ENCODE data around the gene TMEM156. TPM values are rescaled to one million over a fixed set of nuclear protein-coding genes. Genes with fewer than 3 reads are reported as not detected.
"Not testable (repeated sequence)": the region's sequence is repeated elsewhere in the genome, so short reads cannot be mapped to it uniquely, and the experiment has no call there.

TMEM156 gene
- polyA plus RNA-seq, 1 donor from 2014 or later: 152 TPM

DNA sequence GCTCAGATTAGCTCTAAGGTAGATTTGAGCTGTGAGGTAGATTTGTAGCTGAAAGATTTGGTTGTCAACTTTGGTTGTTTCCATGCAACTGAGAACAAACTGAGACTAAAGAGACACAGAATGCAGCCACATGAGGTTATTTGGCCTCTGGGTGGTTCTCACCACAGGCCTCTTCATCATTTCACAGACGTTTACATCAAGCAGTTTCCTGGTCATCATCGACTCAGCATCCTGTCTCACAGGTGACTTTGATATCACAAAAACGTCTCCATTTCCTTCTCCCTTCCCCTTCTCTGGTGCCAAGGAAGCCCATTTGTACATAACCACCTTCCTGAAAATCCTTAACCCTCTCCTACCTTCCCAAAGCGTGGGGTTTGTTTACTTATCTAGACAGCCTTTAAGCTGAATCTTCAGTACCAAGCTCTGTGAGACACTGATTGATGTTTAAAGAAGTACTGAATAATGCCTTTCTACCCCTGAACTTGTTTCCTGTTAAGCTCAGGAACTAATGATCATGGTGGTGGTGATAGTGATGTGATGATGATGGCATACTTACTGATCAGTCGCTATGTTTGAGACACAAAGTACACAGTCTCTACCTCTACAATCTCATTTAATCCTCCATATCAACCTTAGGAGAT, 82.7 kb downstream of the TMEM156 start:
- H3K9me3 Mint-ChIP-seq: no peaks in the 10 kb centered on the region

DNA sequence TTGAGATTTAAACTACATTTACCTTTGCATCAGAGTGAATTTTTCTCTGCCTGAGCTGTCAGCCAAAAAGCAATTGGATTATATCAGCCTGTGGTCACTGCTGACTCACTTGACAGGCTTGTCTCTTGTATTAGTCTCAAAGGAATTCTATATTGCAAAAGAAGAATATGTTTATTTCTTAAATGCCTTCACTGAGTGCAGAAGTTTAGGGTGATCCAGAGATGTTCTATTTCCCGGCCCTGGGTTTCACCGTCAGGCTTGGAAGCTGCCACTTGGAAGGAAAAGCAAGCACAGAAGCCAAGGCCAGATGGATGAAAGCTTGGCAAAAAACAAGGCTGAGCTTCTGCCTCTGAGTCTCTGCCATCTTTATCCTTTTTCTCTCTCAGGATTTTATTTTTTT, 83.7 kb downstream of the TMEM156 start:
- Mint-ChIP-seq H3K27me3 (peaks cover 2% of the 10 kb centered on the region), H3K4me1 (peaks cover 7 to 14% (median 10%) of the 10 kb centered on the region in 3 donors), H3K36me3 (peaks cover 3% of the 10 kb centered on the region), H3K9me3 (no peaks in the 10 kb centered on the region), H3K4me3 (no peak overlapping the region), H3K27ac (no peak overlapping the region)

More for the DNA sequence above, 82.7 kb downstream of the TMEM156 start:
- H3K36me3 Mint-ChIP-seq: no peaks in the 10 kb centered on the region
- no peak overlapping the region for H3K4me3 Mint-ChIP-seq
- H3K27ac Mint-ChIP-seq: no peak overlapping the region
- H3K27me3 Mint-ChIP-seq: peaks cover 2% of the 10 kb centered on the region
- peaks cover 7 to 14% (median 10%) of the 10 kb centered on the region in 3 donors for H3K4me1 Mint-ChIP-seq

DNA sequence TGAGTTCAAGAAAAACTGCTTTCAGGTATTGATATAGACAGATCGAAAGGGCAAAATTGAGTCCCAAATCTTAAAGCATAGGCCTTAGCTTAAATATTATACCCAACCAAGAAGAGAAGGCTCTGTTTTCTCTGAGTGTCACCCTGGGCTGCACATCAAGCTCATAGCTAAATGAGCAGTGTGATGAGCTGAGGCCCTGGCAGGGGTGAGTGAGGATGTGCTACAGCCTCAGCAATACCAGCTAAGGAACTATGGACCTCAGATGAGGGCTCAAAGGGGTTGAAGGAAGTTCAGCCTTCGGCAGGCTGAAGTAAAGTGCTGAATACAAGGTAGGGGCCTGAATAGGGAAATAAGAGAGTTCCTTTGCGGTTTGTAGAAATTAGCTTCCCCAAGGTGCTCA, 85.3 kb downstream of the TMEM156 start:
- peaks cover 7 to 14% (median 10%) of the 10 kb centered on the region in 3 donors for H3K4me1 Mint-ChIP-seq
- H3K27ac Mint-ChIP-seq: no peak overlapping the region
- peak overlapping the region in 1 of 4 donors; percentile 57 for H3K4me3 Mint-ChIP-seq
- H3K9me3 Mint-ChIP-seq: no peaks in the 10 kb centered on the region
- peaks cover 2% of the 10 kb centered on the region for H3K27me3 Mint-ChIP-seq
- peaks cover 7% of the 10 kb centered on the region for H3K36me3 Mint-ChIP-seq

- peaks cover 10% of the 10 kb centered on the region for H3K36me3 Mint-ChIP-seq
- H3K9me3 Mint-ChIP-seq: no peaks in the 10 kb centered on the region
- H3K27me3 Mint-ChIP-seq: no peaks in the 10 kb centered on the region
- no peak overlapping the region for H3K27ac Mint-ChIP-seq
- no peak overlapping the region for H3K4me3 Mint-ChIP-seq
- peaks cover 7 to 10% (median 7%) of the 10 kb centered on the region in 3 donors for H3K4me1 Mint-ChIP-seq
Observed at GRCh38 chr4:38944440-38944839, 87.8 kb downstream of the TMEM156 start.

- no peaks in the 10 kb centered on the region for H3K27me3 Mint-ChIP-seq
Observed at GRCh38 chr4:38943343-38943742, 88.9 kb downstream of the TMEM156 start.

GRCh38 chr4:38941906-38942305, 90.3 kb downstream of the TMEM156 start:
- H3K27ac Mint-ChIP-seq, H3K27me3 Mint-ChIP-seq, H3K36me3 Mint-ChIP-seq, H3K4me3 Mint-ChIP-seq, H3K4me1 Mint-ChIP-seq, H3K9me3 Mint-ChIP-seq: not testable (repeated sequence)

More at GRCh38 chr4:38943343-38943742, 88.9 kb downstream of the TMEM156 start:
- Mint-ChIP-seq H3K9me3 (no peaks in the 10 kb centered on the region), H3K27ac (no peak overlapping the region), H3K4me1 (peaks cover 3 to 5% (median 3%) of the 10 kb centered on the region in 3 donors), H3K36me3 (peaks cover 10% of the 10 kb centered on the region), H3K4me3 (no peak overlapping the region)

DNA sequence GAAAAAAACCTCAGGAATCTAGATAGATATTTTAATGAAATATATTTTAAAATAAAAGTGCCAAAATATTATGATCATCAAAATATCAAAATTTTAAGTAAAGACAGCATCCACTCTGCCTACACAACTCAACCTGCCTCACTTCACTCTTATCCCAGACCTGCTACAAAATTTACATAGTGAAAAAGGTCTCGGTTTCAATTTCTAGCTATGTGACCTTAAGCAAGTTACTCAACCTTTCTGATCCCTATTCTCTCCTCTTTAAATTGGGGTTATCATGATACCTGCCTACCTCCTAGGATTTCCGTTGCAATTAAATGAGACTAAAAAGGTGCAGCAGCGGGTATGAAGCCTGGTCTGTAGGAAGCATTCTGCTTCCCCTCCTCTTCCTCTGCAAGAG, 91.7 kb downstream of the TMEM156 start:
- Mint-ChIP-seq H3K9me3 (no peaks in the 10 kb centered on the region), H3K4me3 (no peak overlapping the region), H3K27me3 (no peaks in the 10 kb centered on the region), H3K27ac (no peak overlapping the region), H3K4me1 (peaks cover 0 to 3% (median 0%) of the 10 kb centered on the region in 3 donors), H3K36me3 (peaks cover 10% of the 10 kb centered on the region)

DNA sequence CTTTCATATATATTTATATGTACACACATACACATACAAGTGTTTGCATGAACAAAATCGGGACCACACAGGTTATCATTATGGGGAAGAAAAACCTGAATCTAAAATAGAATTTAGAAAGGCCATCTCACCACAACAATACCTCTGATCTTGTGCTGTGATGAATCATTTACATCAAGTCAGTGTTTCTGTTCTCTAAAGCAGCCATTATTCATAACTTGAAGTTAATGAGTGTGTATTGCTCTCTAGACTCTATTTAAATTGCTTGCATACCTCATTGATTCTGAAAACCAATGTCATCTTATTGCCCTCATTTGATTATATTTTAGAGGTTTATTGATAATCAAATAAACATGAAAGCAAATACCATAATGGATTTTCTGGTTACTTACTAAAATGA, 93.0 kb downstream of the TMEM156 start:
- Mint-ChIP-seq H3K4me3 (no peak overlapping the region), H3K9me3 (no peaks in the 10 kb centered on the region)

DNA sequence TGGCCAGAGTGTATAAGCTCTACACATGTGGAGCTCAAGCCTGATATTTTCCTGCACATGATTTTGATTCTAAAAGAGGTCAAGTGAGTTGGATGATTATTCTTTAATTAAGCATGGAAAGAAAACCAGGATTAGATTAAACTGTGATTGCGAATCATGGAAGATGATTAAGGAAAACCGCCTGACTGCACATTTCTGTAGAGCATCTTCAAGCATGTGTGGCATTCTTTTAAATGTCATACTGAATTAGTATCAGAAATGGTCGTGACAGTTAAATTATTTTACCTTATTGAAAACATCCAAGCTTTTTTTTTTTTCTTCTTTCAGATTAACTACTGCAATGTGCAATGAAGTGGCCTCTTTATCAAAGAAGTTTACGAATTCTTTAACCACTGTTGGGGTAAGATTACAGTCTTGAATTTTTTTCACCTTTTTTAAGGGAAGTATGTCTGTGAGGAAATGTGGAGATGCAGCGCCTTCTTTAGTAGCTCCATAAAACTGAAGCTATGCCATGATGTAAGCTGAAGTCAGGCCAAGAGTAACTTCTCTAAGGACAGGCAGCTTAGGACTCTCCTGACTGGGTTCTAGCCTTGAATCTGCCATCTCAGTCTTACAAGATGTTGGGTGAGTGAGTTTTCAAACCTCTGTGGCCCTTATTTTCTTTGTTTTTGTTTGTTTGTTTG, 96.7 kb downstream of the TMEM156 start:
- H3K27me3 Mint-ChIP-seq: no peaks in the 10 kb centered on the region
- peaks cover 2% of the 10 kb centered on the region for H3K36me3 Mint-ChIP-seq
- H3K4me1 Mint-ChIP-seq: peaks cover 0 to 1% (median 0%) of the 10 kb centered on the region in 3 donors
- no peak overlapping the region for H3K4me3 Mint-ChIP-seq
- no peaks in the 10 kb centered on the region for H3K9me3 Mint-ChIP-seq
- peak overlapping the region in 1 of 3 donors; percentile 7 for H3K27ac Mint-ChIP-seq

More for the DNA sequence above, 93.0 kb downstream of the TMEM156 start:
- no peak overlapping the region for H3K27ac Mint-ChIP-seq
- peaks cover 8% of the 10 kb centered on the region for H3K36me3 Mint-ChIP-seq
- peaks cover 0 to 3% (median 0%) of the 10 kb centered on the region in 3 donors for H3K4me1 Mint-ChIP-seq
- no peaks in the 10 kb centered on the region for H3K27me3 Mint-ChIP-seq

DNA sequence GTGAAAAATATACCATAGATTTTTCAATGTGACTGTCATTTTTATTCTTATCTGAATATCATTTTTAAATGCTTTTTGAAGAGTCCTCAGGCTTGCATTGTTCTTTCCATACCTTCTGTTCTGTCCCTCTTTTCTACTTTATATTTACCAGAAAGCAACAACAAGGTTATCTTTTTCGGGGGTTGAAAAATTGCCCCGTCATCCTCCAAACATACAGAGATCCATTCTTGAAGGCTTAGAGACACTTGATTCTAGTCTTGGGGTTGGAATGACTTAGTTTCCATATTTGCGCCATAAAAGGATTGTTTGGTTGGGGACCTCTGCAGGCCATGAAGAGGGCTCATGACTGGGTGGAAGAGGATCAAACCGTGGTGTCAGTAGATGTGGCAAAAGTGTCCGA, 101.1 kb downstream of the TMEM156 start:
- no peaks in the 10 kb centered on the region for H3K9me3 Mint-ChIP-seq
- H3K27me3 Mint-ChIP-seq: no peaks in the 10 kb centered on the region
- H3K4me3 Mint-ChIP-seq: no peak overlapping the region
- H3K27ac Mint-ChIP-seq: no peak overlapping the region
- H3K36me3 Mint-ChIP-seq: peaks cover 3% of the 10 kb centered on the region
- no peaks in the 10 kb centered on the region for H3K4me1 Mint-ChIP-seq

DNA sequence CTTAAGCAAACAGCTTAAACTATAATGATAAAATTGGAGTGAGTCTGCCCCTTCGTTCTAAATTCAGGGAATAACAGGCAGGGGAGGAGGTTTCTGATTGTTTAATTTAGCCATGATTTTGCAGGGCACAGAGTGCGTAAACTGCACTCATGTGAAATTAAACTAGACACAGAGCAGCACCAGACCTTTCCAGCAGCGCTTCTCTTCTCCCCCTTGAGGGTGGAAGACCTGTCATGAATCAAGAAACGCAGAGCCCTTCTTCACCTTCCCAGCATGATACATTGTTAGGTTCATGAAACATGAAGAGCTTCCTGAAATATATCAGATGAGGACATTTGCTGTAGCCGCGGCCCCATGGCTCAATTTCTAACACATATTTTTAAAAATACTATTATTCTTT, 101.5 kb downstream of the TMEM156 start:
- Mint-ChIP-seq H3K36me3 (peaks cover 3% of the 10 kb centered on the region), H3K9me3 (no peaks in the 10 kb centered on the region), H3K4me3 (no peak overlapping the region), H3K4me1 (no peaks in the 10 kb centered on the region), H3K27me3 (no peaks in the 10 kb centered on the region), H3K27ac (no peak overlapping the region)

GRCh38 chr4:38930204-38930603, 102.0 kb downstream of the TMEM156 start:
- H3K9me3 Mint-ChIP-seq: no peaks in the 10 kb centered on the region
- H3K27me3 Mint-ChIP-seq: no peaks in the 10 kb centered on the region
- no peak overlapping the region for H3K4me3 Mint-ChIP-seq
- no peak overlapping the region for H3K27ac Mint-ChIP-seq
- H3K36me3 Mint-ChIP-seq: peaks cover 3% of the 10 kb centered on the region
- no peaks in the 10 kb centered on the region for H3K4me1 Mint-ChIP-seq

DNA sequence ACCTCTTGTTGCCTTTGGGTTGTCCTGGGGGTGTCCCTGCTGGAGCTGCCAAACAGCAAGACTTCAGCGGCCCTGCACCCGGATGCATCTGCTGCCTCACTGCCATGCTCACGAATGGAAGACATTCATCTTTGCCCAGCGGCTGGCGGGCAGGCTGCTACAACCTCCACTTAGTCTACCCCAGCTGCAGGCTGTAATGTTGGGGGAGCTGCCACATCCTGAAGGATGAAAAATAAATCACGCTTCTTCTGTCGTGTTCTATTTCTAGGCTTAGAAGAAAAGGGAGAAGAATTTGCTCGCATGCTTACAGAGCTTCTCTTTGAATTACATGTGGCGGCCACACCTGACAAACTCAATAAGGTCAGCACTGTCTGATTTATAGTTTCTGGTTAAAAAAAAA, 103.2 kb downstream of the TMEM156 start:
- no peak overlapping the region for H3K4me3 Mint-ChIP-seq
- no peaks in the 10 kb centered on the region for H3K9me3 Mint-ChIP-seq
- H3K27me3 Mint-ChIP-seq: no peaks in the 10 kb centered on the region
- H3K27ac Mint-ChIP-seq: no peak overlapping the region
- H3K36me3 Mint-ChIP-seq: peaks cover 3% of the 10 kb centered on the region
- no peaks in the 10 kb centered on the region for H3K4me1 Mint-ChIP-seq

- no peak overlapping the region for H3K27ac Mint-ChIP-seq
- peaks cover 3% of the 10 kb centered on the region for H3K36me3 Mint-ChIP-seq
- H3K4me1 Mint-ChIP-seq: no peaks in the 10 kb centered on the region
- no peak overlapping the region for H3K4me3 Mint-ChIP-seq
- H3K27me3 Mint-ChIP-seq: no peaks in the 10 kb centered on the region
- no peaks in the 10 kb centered on the region for H3K9me3 Mint-ChIP-seq
Observed at GRCh38 chr4:38928568-38928967, 103.6 kb downstream of the TMEM156 start.

DNA sequence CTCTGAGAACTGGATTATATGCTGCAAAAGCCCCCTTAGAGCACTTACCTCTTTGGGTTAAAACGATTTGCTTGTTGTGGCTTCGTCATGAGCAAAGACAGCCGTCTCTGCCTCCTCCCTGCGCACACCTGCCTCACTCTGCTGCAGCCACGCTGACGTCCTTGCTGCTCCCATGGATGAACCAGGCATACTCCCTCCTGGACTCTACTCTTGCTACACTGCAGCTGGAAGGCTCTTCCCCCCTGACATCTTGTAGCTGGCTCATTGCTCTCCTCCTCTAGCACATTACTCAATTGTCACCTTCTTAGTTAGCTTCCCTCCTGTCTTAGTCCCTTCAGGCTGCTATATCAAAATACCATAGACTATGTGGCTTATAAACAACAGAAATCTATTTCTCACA, 105.3 kb downstream of the TMEM156 start:
- H3K27me3 Mint-ChIP-seq: no peaks in the 10 kb centered on the region
- no peak overlapping the region for H3K4me3 Mint-ChIP-seq
- H3K27ac Mint-ChIP-seq: no peak overlapping the region
- H3K36me3 Mint-ChIP-seq: peaks cover 1% of the 10 kb centered on the region
- no peaks in the 10 kb centered on the region for H3K9me3 Mint-ChIP-seq
- H3K4me1 Mint-ChIP-seq: no peaks in the 10 kb centered on the region
